Measurements from ENCODE around the gene CEBPA.
"Not testable (repeated sequence)": the region's sequence is repeated elsewhere in the genome, so short reads cannot be mapped to it uniquely, and the experiment has no call there.

Gene CEBPA

GRCh38 chr19:33300009-33300893 is 2.1 kb downstream of the CEBPA start:
- no peak for DNase-seq

GRCh38 chr19:33299051-33299688 is 3.2 kb downstream of the CEBPA start:
- DNase-seq: no peak

- no peak for DNase-seq
Observed at GRCh38 chr19:33298146-33298911, 4.0 kb downstream of the CEBPA start.

- no peak for DNase-seq
Observed at GRCh38 chr19:33297401-33298145, 4.8 kb downstream of the CEBPA start.

- DNase-seq: no peak
Observed at GRCh38 chr19:33296488-33296971, 5.8 kb downstream of the CEBPA start.

GRCh38 chr19:33295621-33296487 is 6.5 kb downstream of the CEBPA start:
- no peak for DNase-seq

- not testable (repeated sequence) for DNase-seq
Observed at GRCh38 chr19:33295046-33295445, 7.3 kb downstream of the CEBPA start.

GRCh38 chr19:33294058-33294798 is 8.1 kb downstream of the CEBPA start:
- DNase-seq: no peak

- no peak for DNase-seq
Observed at GRCh38 chr19:33293255-33294057, 8.9 kb downstream of the CEBPA start.

- DNase-seq: no peak
Observed at GRCh38 chr19:33292595-33293254, 9.6 kb downstream of the CEBPA start.

- DNase-seq: no peak
Observed at GRCh38 chr19:33291623-33292534, 10.5 kb downstream of the CEBPA start.

- DNase-seq: no peak
Observed at GRCh38 chr19:33290956-33291622, 11.2 kb downstream of the CEBPA start.

GRCh38 chr19:33290082-33290815 is 12.1 kb downstream of the CEBPA start:
- no peak for DNase-seq

GRCh38 chr19:33289261-33289660 is 13.1 kb downstream of the CEBPA start:
- DNase-seq: no peak

GRCh38 chr19:33288666-33289065 is 13.7 kb downstream of the CEBPA start:
- DNase-seq: no peak

- DNase-seq: no peak
Observed at GRCh38 chr19:33287927-33288326, 14.4 kb downstream of the CEBPA start.

- no peak for DNase-seq
Observed at GRCh38 chr19:33287438-33287837, 14.9 kb downstream of the CEBPA start.
